ENCODE measurements around the gene B4GALT6.

Gene B4GALT6

GRCh38 chr18:31590570-31590969 lies 93.8 kb downstream of the B4GALT6 start:
- DNase-seq: no peak

GRCh38 chr18:31587529-31587928 lies 96.9 kb downstream of the B4GALT6 start:
- DNase-seq: no peak

GRCh38 chr18:31586616-31587015 lies 97.8 kb downstream of the B4GALT6 start:
- DNase-seq: no peak

- no peak for DNase-seq
Observed at GRCh38 chr18:31585991-31586390, 98.4 kb downstream of the B4GALT6 start.

- no peak for DNase-seq
Observed at GRCh38 chr18:31583185-31583854, 101.1 kb downstream of the B4GALT6 start.

GRCh38 chr18:31581498-31582197 lies 102.7 kb downstream of the B4GALT6 start:
- DNase-seq: no peak

GRCh38 chr18:31579375-31579774 lies 105.0 kb downstream of the B4GALT6 start:
- no peak for DNase-seq

GRCh38 chr18:31578126-31578525 lies 106.3 kb downstream of the B4GALT6 start:
- DNase-seq: no peak

GRCh38 chr18:31577195-31577594 lies 107.2 kb downstream of the B4GALT6 start:
- no peak for DNase-seq

- no peak for DNase-seq
Observed at GRCh38 chr18:31576670-31577069, 107.7 kb downstream of the B4GALT6 start.

GRCh38 chr18:31575515-31576257 lies 108.7 kb downstream of the B4GALT6 start:
- no peak for DNase-seq

- no peak for DNase-seq
Observed at GRCh38 chr18:31574359-31574758, 110.0 kb downstream of the B4GALT6 start.
